ENCODE results near the gene SOX6.

DNA sequence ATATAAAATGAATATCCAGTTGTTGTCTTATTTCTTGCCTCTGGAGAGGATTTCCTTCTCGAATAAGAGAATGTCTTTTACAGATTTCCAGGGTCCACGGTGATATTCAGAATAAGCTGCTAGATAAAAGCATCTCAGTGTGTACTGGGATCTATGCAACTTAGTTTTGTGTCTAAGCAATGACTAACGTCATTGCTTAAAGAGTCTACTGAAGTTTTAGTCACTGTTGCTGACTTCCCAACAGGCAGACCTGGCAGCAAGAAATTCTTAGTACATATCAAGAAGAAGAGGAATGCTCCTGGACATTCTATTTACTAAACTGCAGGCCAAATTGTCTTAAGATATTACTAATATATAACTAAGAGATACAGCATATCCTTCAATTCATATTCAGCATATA lies 70.3 kb downstream of the SOX6 start:
- no peak for TF ChIP-seq JUN (CRISPR knock-in tag; IDR thresholded peaks at IDR 0.05)
- no peak for TF ChIP-seq POLR2A (IDR thresholded peaks at IDR 0.05; ENCODE audit: insufficient read depth in 1 of 2, low read depth in 2 of 2, low read length in 2 of 2)
- TF ChIP-seq MAFK (conservative IDR thresholded peaks at IDR 0.05 in 1 of 2, IDR thresholded peaks at IDR 0.05 in 1 of 2; ENCODE audit: low read length in 2 of 2): no peak
- TF ChIP-seq, protein P1, sequence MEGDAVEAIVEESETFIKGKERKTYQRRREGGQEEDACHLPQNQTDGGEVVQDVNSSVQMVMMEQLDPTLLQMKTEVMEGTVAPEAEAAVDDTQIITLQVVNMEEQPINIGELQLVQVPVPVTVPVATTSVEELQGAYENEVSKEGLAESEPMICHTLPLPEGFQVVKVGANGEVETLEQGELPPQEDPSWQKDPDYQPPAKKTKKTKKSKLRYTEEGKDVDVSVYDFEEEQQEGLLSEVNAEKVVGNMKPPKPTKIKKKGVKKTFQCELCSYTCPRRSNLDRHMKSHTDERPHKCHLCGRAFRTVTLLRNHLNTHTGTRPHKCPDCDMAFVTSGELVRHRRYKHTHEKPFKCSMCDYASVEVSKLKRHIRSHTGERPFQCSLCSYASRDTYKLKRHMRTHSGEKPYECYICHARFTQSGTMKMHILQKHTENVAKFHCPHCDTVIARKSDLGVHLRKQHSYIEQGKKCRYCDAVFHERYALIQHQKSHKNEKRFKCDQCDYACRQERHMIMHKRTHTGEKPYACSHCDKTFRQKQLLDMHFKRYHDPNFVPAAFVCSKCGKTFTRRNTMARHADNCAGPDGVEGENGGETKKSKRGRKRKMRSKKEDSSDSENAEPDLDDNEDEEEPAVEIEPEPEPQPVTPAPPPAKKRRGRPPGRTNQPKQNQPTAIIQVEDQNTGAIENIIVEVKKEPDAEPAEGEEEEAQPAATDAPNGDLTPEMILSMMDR (CRISPR knock-in tag; IDR thresholded peaks at IDR 0.05): no peak
